ENCODE results near the gene OSGEPL1.
"Not testable (repeated sequence)": the region's sequence is repeated elsewhere in the genome, so short reads cannot be mapped to it uniquely, and the experiment has no call there.

Gene OSGEPL1

DNA sequence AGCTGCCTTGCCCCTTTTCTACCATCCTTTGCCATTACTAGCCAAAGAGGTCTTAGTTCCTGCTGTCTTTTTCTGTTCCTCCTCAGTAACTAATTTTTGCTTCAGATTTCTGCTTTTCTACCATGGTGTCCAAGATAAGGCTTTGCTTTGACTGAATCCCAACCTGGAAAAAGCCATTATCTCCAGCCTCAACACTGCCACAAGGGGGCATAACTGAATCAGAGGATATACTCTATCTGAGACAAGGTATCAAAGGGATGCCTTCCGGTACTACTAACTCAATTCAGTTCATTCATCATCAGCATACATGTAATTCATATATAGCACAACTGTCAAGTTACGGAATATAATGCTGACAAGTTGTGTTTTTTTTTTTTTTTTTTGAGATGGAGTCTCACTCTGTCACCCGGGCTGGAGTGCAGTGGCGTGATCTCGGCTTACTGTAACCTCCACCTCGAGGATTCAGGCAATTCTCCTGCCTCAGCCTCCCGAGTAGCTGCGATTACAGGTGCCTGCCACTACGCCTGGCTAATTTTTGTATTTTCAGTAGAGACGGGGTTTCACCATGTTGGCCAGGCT lies 11.4 kb downstream of the OSGEPL1 start:
- DNase-seq (ENCODE audit: low spot score), result peak; percentile 47

DNA sequence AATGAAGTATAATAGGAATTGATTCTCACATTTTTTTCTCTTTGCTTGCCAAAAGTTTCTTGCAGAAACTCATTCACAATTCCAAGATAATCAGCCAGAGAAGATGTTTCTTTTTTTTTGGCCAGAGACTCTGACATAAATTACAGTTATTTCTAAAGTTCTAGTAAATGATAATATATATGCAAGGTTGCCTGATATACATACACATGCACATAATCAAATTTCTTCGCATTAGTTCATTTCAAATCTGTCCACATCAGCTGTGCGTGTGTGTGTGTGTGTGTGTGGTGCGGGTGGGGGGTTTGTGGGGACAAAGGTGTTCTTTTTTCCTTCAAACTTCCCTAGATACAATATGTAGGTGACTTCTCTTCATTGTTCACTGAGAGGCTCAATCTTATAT lies 33.2 kb downstream of the OSGEPL1 start:
- DNase-seq (ENCODE audit: low spot score), result no peak

DNA sequence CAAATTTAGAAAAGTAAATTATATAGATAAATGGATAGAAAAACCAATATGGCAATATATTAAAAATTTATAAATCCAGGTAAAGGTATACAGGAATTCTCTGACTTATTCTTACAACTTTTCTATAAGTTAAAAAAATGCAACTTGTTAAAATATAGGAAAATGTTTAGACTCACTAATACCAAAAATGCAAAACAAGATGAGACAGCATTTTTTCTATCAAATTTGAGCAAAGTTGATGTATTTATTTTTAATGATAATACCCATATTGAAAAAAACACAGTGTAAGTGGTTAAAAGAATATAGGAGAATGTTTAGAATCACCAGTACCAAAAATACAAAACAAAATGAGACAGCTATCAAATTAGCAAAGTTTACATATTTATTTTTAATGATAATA lies 35.7 kb downstream of the OSGEPL1 start:
- DNase-seq (ENCODE audit: low spot score), result no peak

DNA sequence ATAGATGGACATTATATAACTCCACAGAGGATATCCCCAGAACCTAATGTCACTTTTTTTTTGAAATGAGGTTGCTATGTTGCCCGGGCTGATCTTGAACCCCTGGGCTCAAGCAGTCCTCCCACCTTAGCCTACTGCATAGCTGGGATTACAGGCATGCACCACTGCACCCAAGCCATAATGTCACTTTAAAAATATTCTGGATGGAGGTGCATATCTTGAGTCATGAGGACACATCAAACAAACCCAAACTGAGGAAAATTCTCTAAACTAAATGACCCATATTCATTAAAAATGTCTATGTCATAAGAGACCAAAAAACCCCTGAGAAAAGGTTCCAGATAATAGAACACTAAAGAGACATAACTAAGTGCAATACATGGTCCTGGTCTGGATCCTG lies 36.3 kb downstream of the OSGEPL1 start:
- DNase-seq (ENCODE audit: low spot score), result no peak

DNA sequence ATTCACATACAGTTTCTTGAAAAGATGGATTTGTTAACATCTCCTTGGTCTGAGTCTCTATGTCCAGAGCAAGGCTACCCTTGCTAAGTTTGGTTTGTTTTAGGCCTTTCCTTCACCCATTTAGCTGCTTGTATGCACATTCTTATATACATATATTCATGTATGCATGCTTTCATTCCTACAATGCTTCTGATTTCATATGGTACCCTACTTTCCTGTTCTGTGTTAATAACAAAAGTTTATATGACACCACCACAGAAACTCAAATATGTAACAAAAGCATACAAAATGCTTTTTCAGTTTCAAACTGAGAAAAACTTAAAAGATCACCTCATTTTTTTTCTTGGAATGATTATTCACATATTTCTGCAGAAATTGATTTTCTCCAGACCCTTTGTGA lies 39.4 kb downstream of the OSGEPL1 start:
- no peak for DNase-seq (ENCODE audit: low spot score)

DNA sequence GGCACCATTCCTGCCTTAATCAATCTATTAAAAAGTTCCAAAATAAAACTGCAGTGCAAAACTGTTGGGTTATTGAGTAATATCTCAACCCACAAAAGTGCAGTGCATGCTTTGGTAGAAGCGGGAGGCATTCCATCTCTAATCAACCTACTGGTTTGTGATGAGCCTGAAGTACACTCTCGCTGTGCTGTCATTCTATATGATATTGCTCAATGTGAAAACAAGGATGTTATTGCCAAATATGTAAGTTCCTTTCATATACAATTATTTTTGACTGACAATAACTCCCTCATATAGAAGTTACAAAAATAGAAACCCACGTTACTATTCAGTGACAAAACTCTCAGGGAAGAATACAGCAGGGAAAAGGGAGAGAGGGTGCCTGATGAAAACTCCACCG lies 43.0 kb downstream of the OSGEPL1 start:
- DNase-seq (ENCODE audit: low spot score), result no peak

DNA sequence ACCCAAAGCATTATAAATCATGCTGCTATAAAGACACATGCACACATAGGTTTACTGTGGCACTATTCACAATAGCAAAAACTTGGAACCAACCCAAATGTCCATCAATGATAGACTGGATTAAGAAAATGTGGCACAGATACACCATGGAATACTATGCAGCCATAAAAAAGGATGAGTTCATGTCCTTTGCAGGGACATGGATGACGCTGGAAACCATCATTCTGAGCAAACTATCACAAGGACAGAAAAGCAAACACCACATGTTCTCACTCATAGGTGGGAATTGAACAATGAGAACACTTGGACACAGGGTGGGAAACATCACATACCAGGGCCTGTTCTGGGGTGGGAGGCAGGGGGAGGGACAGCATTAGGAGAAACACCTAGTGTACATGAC lies 45.0 kb downstream of the OSGEPL1 start:
- not testable (repeated sequence) for DNase-seq (ENCODE audit: low spot score)

DNA sequence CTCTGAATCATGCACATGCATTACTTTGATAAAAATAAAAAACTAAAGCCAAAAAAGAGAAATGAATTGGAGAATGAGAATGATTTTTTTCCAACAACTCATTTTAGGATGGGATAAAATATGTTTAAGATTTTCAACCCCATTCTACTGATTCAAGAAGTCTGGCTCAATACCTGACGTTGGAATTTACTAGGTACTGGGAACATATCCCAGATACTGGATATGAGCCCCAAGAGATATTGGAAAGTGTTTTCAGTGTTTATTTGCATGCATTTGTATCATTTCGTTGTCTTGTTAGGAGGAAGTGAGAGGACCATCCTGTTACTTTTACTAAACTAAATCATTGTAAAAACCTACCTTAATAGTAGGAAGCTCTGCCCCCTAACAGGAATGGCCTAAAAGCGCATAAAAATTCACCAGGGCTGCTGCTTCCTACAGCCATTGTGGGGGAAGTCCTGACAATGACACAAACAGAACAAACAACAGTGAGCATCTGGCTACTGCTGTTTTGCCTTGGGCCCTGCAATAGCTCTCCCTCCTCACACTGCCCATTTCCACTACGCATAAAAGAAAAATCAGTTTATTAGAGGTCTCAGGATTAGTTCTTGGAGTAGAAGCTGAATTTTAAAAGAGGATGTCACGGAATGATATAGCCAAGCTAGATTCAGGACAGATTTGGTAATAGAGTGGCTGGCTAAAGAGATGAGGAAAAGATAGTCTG lies 52.9 kb downstream of the OSGEPL1 start:
- DNase-seq (ENCODE audit: low spot score), result no peak

DNA sequence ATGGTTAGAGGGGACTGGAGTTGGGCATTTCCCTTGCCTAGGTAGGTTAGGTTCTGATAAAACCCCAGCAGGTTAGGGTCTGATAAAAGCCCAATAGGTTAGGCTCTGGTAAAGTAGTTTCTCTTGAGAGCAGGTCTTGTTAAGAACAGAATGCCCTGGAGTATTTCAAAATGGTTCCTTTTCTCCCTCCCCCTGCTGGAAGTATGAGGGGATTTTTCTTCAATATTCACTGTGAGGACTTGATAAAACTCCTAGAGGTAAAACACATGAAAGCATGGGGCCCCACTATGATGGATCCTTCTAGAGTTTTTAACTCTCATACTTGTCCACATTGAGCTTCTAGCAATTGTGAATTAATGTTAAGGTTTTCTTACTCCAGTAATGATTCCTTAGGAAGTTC lies 60.5 kb downstream of the OSGEPL1 start:
- DNase-seq (ENCODE audit: low spot score), result no peak

DNA sequence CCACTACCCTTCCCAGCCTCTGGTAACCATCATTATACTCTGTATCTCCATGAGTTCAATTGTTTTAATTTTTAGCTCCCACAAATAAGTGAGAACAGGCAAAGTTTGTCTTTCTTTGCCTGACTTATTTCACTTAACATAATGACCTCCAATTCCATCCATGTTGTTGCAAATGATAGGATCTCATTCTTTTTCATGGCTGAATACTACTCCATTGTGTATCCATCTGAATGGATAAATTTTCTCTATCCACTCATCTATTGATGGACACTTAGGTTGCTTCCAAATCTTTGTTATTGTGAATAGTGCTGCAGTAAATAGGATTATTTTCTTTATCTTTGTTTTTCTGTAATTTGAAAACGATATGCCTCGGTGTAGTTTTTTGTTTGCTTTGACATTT lies 61.9 kb downstream of the OSGEPL1 start:
- no peak for DNase-seq (ENCODE audit: low spot score)

DNA sequence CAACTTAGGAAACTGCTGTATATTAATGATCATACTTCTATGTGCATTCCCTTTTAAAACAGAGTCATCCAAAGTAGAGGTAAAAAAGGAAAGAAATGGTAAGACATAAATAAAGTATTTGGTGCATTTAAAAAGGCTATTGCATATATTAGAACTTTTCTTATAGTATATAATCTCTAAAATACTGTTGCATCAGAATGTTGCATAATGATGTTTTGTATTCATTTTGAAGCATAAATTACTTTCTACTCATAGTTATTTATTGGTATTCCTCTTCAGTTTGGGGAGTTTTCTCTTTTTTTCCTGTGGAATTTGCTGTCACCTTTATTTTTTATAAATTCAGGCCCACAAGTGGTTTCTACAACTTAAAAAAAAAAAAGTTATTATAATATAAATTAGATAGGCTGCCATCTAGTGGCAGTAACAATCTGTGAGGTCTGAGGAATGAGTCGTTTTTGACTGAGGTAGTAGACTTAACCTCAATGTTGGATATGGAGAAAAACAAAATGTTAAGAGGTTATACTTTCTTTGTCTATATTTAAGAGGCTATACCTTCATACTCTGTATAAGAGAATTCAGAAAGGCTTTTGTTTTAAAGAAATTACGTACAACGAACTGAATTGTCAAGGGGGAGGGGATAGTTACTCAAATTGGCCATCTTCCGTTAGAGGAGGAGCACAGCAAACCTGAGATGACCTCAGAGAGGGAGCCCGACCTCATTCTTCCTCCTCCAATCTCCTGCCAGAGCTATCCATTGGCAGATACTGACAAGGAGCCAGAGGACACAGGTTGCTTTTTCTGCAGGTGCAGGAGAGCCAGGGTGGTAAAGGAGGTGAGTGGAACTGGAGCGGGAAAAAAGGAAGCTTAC lies 64.3 kb downstream of the OSGEPL1 start:
- peak; percentile 13 for DNase-seq (ENCODE audit: low spot score)
